Mesendoderm (in vitro differentiated cells): Measurements from ENCODE around the gene ZNF646.
A peak's percentile ranks its signal among the peaks of the same experiment; 100 is the strongest.

Source experiments
- DNase-seq: peaks from one replicate; pipeline ENCODE4 v3.0.0; 2013
- H2AK5ac ChIP-seq: 2 replicates; pipeline ENCODE4 v1.6.1; 2013; ENCODE audit warnings: low read length, inconsistent platforms
- H2BK120ac ChIP-seq: 2 replicates; pipeline ENCODE4 v1.6.1; 2013; ENCODE audit warnings: low read depth, mild to moderate bottlenecking, low read length, moderate library complexity, mixed read lengths
- H2BK15ac ChIP-seq: replicated peaks from 2 replicates; pipeline ENCODE4 v1.6.1; 2013; ENCODE audit warnings: low read depth, mild to moderate bottlenecking, moderate library complexity
- H2BK5ac ChIP-seq: 2 replicates; pipeline ENCODE4 v1.6.1; 2013; ENCODE audit warnings: low read length, inconsistent platforms
- H3K18ac ChIP-seq: 2 replicates; pipeline ENCODE4 v1.6.1; 2013; ENCODE audit warnings: mild to moderate bottlenecking, low read length, mixed read lengths
- H3K23ac ChIP-seq: one replicate; pipeline ENCODE4 v1.6.1; 2013; ENCODE audit warnings: low read length
- H3K27ac ChIP-seq: 2 replicates; pipeline ENCODE4 v1.5.1; 2013; ENCODE audit warnings: low read depth, mild to moderate bottlenecking, inconsistent platforms, low read length, moderate library complexity
- H3K27me3 ChIP-seq: 2 replicates; pipeline ENCODE4 v1.6.1; 2013; ENCODE audit warnings: low read length, control low read depth, mild to moderate bottlenecking, inconsistent platforms; ENCODE audit not compliant: insufficient read depth, poor library complexity
- H3K36me3 ChIP-seq: 2 replicates; pipeline ENCODE4 v1.6.1; 2013; ENCODE audit warnings: low read length, inconsistent platforms; ENCODE audit not compliant: control insufficient read depth, insufficient read depth
- H3K4ac ChIP-seq: one replicate; pipeline ENCODE4 v1.6.1; 2013; ENCODE audit warnings: low read depth, mild to moderate bottlenecking, low read length, moderate library complexity
- H3K4me1 ChIP-seq: 2 replicates; pipeline ENCODE4 v1.6.1; 2013; ENCODE audit warnings: low read depth, low read length, inconsistent platforms; ENCODE audit not compliant: control insufficient read depth
- H3K4me2 ChIP-seq: 2 replicates; pipeline ENCODE4 v1.6.1; 2013; ENCODE audit warnings: low read length
- H3K4me3 ChIP-seq: 2 replicates; pipeline ENCODE4 v1.5.1; 2013; ENCODE audit warnings: mild to moderate bottlenecking, low read length
- H3K56ac ChIP-seq: one replicate; pipeline ENCODE4 v1.6.1; 2013; ENCODE audit warnings: low read length
- H3K79me1 ChIP-seq: 2 replicates; pipeline ENCODE4 v1.6.1; 2013; ENCODE audit warnings: low read length, inconsistent platforms
- H3K79me2 ChIP-seq: 2 replicates; pipeline ENCODE4 v1.6.1; 2013; ENCODE audit warnings: mild to moderate bottlenecking, low read length; ENCODE audit not compliant: control insufficient read depth, insufficient read depth
- H3K9ac ChIP-seq: 2 replicates; pipeline ENCODE4 v1.6.1; 2013; ENCODE audit warnings: low read length, inconsistent platforms
- H4K5ac ChIP-seq: one replicate; pipeline ENCODE4 v1.6.1; 2013; ENCODE audit warnings: low read length
- H4K8ac ChIP-seq: one replicate; pipeline ENCODE4 v1.6.1; 2013; ENCODE audit warnings: low read depth, mild to moderate bottlenecking, control low read depth, low read length, moderate library complexity
- WGBS: extraction: QIAGEN DNeasy Blood & Tissue Kit; methylation state at CpG from one replicate; pipeline ENCODE4 v1.1.7; 2013; ENCODE audit warnings: low lambda C conversion rate, missing lambda C conversion rate; ENCODE audit not compliant: insufficient coverage; ENCODE audit errors: extremely low coverage; 5-methylcytosine and 5-hydroxymethylcytosine counted together

Gene ZNF646

GRCh38 chr16:31061813-31062440 lies 12.3 kb upstream of the ZNF646 start:
- H3K9ac ChIP-seq, result no peak overlapping the region
- H2BK5ac ChIP-seq, result no peak overlapping the region
- H2BK120ac ChIP-seq, result no peak overlapping the region
- H4K8ac ChIP-seq, result no peak overlapping the region
- no peak for DNase-seq
- peaks cover 3% of the 10 kb centered on the region for H3K36me3 ChIP-seq
- H3K4me2 ChIP-seq, result no peak overlapping the region
- H3K4me3 ChIP-seq, result no peak overlapping the region
- H3K4ac ChIP-seq, result no peak overlapping the region
- H3K27me3 ChIP-seq, result no peaks in the 10 kb centered on the region
- H3K79me1 ChIP-seq, result peaks cover 11% of the 10 kb centered on the region
- no peak overlapping the region for H3K56ac ChIP-seq
- H4K5ac ChIP-seq, result no peak overlapping the region
- no peak overlapping the region for H3K18ac ChIP-seq
- H3K23ac ChIP-seq, result no peak overlapping the region
- no peaks in the 10 kb centered on the region for H3K4me1 ChIP-seq
- H3K27ac ChIP-seq, result no peak overlapping the region
- no peak overlapping the region for H2BK15ac ChIP-seq
- H2AK5ac ChIP-seq, result no peak overlapping the region
- no CpG with 5 or more reads among the region's 54 CpGs for WGBS
- peaks cover 9% of the 10 kb centered on the region for H3K79me2 ChIP-seq

- H3K79me2 ChIP-seq, result peaks cover 12% of the 10 kb centered on the region
- no peak overlapping the region for H3K9ac ChIP-seq
- H3K56ac ChIP-seq, result no peak overlapping the region
- no peak overlapping the region for H2BK5ac ChIP-seq
- H3K23ac ChIP-seq, result no peak overlapping the region
- WGBS, result no CpG with 5 or more reads among the region's 9 CpGs
- H3K4ac ChIP-seq, result no peak overlapping the region
- no peak overlapping the region for H4K5ac ChIP-seq
- H3K4me3 ChIP-seq, result no peak overlapping the region
- H3K27me3 ChIP-seq, result no peaks in the 10 kb centered on the region
- H3K27ac ChIP-seq, result no peak overlapping the region
- peak; percentile 25 for DNase-seq
- H3K4me2 ChIP-seq, result no peak overlapping the region
- H3K18ac ChIP-seq, result no peak overlapping the region
- H2BK120ac ChIP-seq, result no peak overlapping the region
- no peak overlapping the region for H4K8ac ChIP-seq
- H3K4me1 ChIP-seq, result no peaks in the 10 kb centered on the region
- H2BK15ac ChIP-seq, result no peak overlapping the region
- peaks cover 3% of the 10 kb centered on the region for H3K36me3 ChIP-seq
- H3K79me1 ChIP-seq, result peaks cover 14% of the 10 kb centered on the region
- H2AK5ac ChIP-seq, result no peak overlapping the region
Measured at GRCh38 chr16:31063495-31063842, 10.8 kb upstream of the ZNF646 start.

DNA sequence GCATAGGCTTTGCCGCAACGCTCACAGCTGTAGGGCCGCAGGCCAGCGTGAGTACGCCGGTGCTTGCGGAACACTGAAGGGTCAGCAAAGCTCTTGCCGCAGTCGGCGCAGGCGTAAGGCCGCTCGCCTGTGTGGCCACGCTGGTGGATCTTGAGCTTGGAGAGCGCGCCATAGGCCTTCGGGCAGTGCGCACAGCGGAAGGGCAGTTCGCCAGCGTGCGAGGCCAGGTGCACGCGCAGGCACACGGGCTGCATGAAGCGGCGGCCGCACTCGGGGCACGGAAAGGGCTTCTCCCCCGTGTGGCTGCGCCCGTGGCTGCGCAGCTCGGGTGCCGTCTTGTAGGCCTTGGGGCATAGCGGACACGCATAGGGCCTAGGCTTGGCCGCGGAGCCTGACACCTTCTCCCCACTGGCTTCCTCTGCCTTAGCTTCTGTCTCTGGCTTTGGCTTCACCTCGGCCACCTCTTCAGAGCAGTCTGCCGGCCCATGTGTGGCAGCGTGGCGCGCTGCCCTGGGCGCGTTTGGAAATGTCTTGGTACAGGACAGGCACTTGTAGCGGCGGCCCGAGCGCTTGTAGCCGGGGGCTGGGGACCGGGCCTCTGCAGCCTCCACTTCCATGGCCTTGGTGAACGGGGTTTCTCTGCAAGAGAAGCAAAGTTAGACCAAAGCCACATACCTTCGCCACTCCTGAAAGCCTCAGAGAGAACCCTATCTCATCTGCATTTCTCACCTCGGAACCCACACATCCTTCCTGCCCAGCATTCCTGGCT lies 10.2 kb upstream of the ZNF646 start:
- no peak overlapping the region for H4K5ac ChIP-seq
- no CpG with 5 or more reads among the region's 56 CpGs for WGBS
- no peak overlapping the region for H3K56ac ChIP-seq
- H3K4me3 ChIP-seq, result no peak overlapping the region
- no peak overlapping the region for H3K27ac ChIP-seq
- no peak overlapping the region for H2AK5ac ChIP-seq
- no peaks in the 10 kb centered on the region for H3K4me1 ChIP-seq
- DNase-seq, result no peak
- H3K79me2 ChIP-seq, result peaks cover 15% of the 10 kb centered on the region
- H3K4ac ChIP-seq, result no peak overlapping the region
- no peak overlapping the region for H3K18ac ChIP-seq
- H2BK5ac ChIP-seq, result no peak overlapping the region
- H3K36me3 ChIP-seq, result peaks cover 3% of the 10 kb centered on the region
- H3K27me3 ChIP-seq, result no peaks in the 10 kb centered on the region
- H3K4me2 ChIP-seq, result no peak overlapping the region
- no peak overlapping the region for H2BK15ac ChIP-seq
- H2BK120ac ChIP-seq, result no peak overlapping the region
- H3K23ac ChIP-seq, result no peak overlapping the region
- no peak overlapping the region for H3K9ac ChIP-seq
- peaks cover 17% of the 10 kb centered on the region for H3K79me1 ChIP-seq
- H4K8ac ChIP-seq, result no peak overlapping the region

GRCh38 chr16:31064882-31065461 lies 9.2 kb upstream of the ZNF646 start:
- Histone ChIP-seq H3K4ac (no peak overlapping the region), H2BK5ac (no peak overlapping the region), H3K79me1 (peaks cover 18% of the 10 kb centered on the region), H3K9ac (no peak overlapping the region), H3K79me2 (peaks cover 18% of the 10 kb centered on the region), H3K18ac (no peak overlapping the region), H3K56ac (no peak overlapping the region), H3K36me3 (peaks cover 3% of the 10 kb centered on the region), H3K27me3 (no peaks in the 10 kb centered on the region), H4K8ac (no peak overlapping the region), H3K27ac (no peak overlapping the region), H2BK120ac (no peak overlapping the region), H2BK15ac (no peak overlapping the region), H3K4me3 (no peak overlapping the region), H3K23ac (no peak overlapping the region), H4K5ac (no peak overlapping the region), H3K4me2 (no peak overlapping the region), H3K4me1 (no peaks in the 10 kb centered on the region), H2AK5ac (no peak overlapping the region)
- WGBS, result no CpG with 5 or more reads among the region's 4 CpGs
- DNase-seq, result no peak

GRCh38 chr16:31067342-31067741 lies 6.9 kb upstream of the ZNF646 start:
- Histone ChIP-seq H3K79me1 (peaks cover 23% of the 10 kb centered on the region), H3K4ac (no peak overlapping the region), H2BK5ac (no peak overlapping the region), H4K8ac (no peak overlapping the region), H3K9ac (no peak overlapping the region), H3K27me3 (no peaks in the 10 kb centered on the region), H3K18ac (no peak overlapping the region), H3K4me2 (no peak overlapping the region), H2AK5ac (no peak overlapping the region), H3K79me2 (peaks cover 29% of the 10 kb centered on the region), H4K5ac (no peak overlapping the region), H3K36me3 (peaks cover 2% of the 10 kb centered on the region), H3K4me3 (no peak overlapping the region), H3K4me1 (peaks cover 3% of the 10 kb centered on the region), H3K27ac (no peak overlapping the region), H2BK120ac (no peak overlapping the region), H3K56ac (no peak overlapping the region), H3K23ac (no peak overlapping the region), H2BK15ac (no peak overlapping the region)
- WGBS, result no CpG with 5 or more reads among the region's 3 CpGs
- DNase-seq, result no peak
